HFF-Myc (cell line): Measurements from ENCODE around the gene PHC3.
"Not testable (repeated sequence)": the region's sequence is repeated elsewhere in the genome, so short reads cannot be mapped to it uniquely, and the experiment has no call there.

ENCODE experiments used
- DNase-seq: peaks from one replicate; pipeline ENCODE4 v3.0.0-alpha.2; 2011; ENCODE audit warnings: low read depth; ENCODE audit errors: extremely low read depth
- H3K4me3 ChIP-seq: replicated peaks from 2 replicates; pipeline ENCODE4 v1.5.1; 2011; ENCODE audit warnings: low read depth, mild to moderate bottlenecking, control low read depth, low read length
- CTCF ChIP-seq: IDR thresholded peaks from 2 replicates; pipeline ENCODE4 v1.5.1; 2012; ENCODE audit warnings: mild to moderate bottlenecking, low read depth, low read length, control low read depth; ENCODE audit errors: missing control alignments

PHC3 gene

GRCh38 chr3:170137986-170138385 is 43.5 kb downstream of the PHC3 start:
- no peak for TF ChIP-seq CTCF
- no peak for DNase-seq
- H3K4me3 ChIP-seq = no peak overlapping the region

GRCh38 chr3:170132335-170132734 is 49.2 kb downstream of the PHC3 start:
- TF ChIP-seq CTCF = no peak
- no peak overlapping the region for H3K4me3 ChIP-seq
- DNase-seq = no peak

- no peak for DNase-seq
These were observed 51.0 kb downstream of the PHC3 start for GRCh38 chr3:170130532-170130931.

GRCh38 chr3:170128977-170129431 is 52.5 kb downstream of the PHC3 start:
- no peak for TF ChIP-seq CTCF
- DNase-seq = no peak
- no peak overlapping the region for H3K4me3 ChIP-seq

More at GRCh38 chr3:170130532-170130931, 51.0 kb downstream of the PHC3 start:
- TF ChIP-seq CTCF = no peak
- H3K4me3 ChIP-seq = no peak overlapping the region

GRCh38 chr3:170128259-170128976 is 53.1 kb downstream of the PHC3 start:
- no peak for TF ChIP-seq CTCF
- H3K4me3 ChIP-seq = no peak overlapping the region
- DNase-seq = no peak

- H3K4me3 ChIP-seq = no peak overlapping the region
- TF ChIP-seq CTCF = no peak
- no peak for DNase-seq
These were observed 64.4 kb downstream of the PHC3 start for GRCh38 chr3:170117134-170117533.

GRCh38 chr3:170114165-170114564 is 67.4 kb downstream of the PHC3 start:
- not testable (repeated sequence) for DNase-seq, H3K4me3 ChIP-seq
